ENCODE results near the gene DZANK1.
A peak's percentile ranks its signal among the peaks of the same experiment; 100 is the strongest.
"Not testable (repeated sequence)": the region's sequence is repeated elsewhere in the genome, so short reads cannot be mapped to it uniquely, and the experiment has no call there.

Gene DZANK1

GRCh38 chr20:18466894-18467730, at the start of gene DZANK1, which contains the start of gene POLR3F:
Gene DZANK1, minus strand, starts transcription at chr20:18467030. Its CDS starts 1,672 bp downstream, at chr20:18465358.
Gene POLR3F, plus strand, starts transcription at chr20:18467390. Its CDS starts 117 bp downstream, at chr20:18467507.
- DNase-seq = peak; percentile 92 to 93

- DNase-seq = no peak
These were observed 49.1 kb upstream of the DZANK1 start for GRCh38 chr20:18515973-18516372.

- DNase-seq = no peak
These were observed 47.3 kb upstream of the DZANK1 start for GRCh38 chr20:18514127-18514526.

GRCh38 chr20:18513208-18513607, 46.4 kb upstream of the DZANK1 start:
- no peak for DNase-seq

- no peak for DNase-seq
These were observed 44.7 kb upstream of the DZANK1 start for GRCh38 chr20:18511571-18511970.

- peak; percentile 95 to 98 for DNase-seq
These were observed 40.7 kb upstream of the DZANK1 start, which contains the start of gene SEC23B for GRCh38 chr20:18507218-18508191. Gene SEC23B, plus strand, starts transcription at chr20:18507940. Its CDS starts 2,896 bp downstream, at chr20:18510836.

GRCh38 chr20:18506744-18507143, 39.9 kb upstream of the DZANK1 start:
- no peak for DNase-seq

GRCh38 chr20:18504479-18505060, 37.7 kb upstream of the DZANK1 start:
- no peak for DNase-seq

- DNase-seq = not testable (repeated sequence)
These were observed 34.8 kb upstream of the DZANK1 start for GRCh38 chr20:18501672-18502071.

GRCh38 chr20:18497603-18498002, 30.8 kb upstream of the DZANK1 start:
- DNase-seq = no peak

GRCh38 chr20:18496740-18497592, 30.1 kb upstream of the DZANK1 start, which contains the start of gene RBBP9:
Gene RBBP9, minus strand, starts transcription at chr20:18497225. Its CDS starts 58 bp downstream, at chr20:18497167.
- peak; percentile 68 to 75 for DNase-seq

GRCh38 chr20:18496042-18496441, 29.2 kb upstream of the DZANK1 start:
- no peak for DNase-seq

- DNase-seq = no peak
These were observed 21.5 kb upstream of the DZANK1 start for GRCh38 chr20:18488301-18488700.

GRCh38 chr20:18481596-18481995, 14.8 kb upstream of the DZANK1 start:
- no peak for DNase-seq

- DNase-seq = no peak
These were observed 11.0 kb upstream of the DZANK1 start for GRCh38 chr20:18477821-18478220.

GRCh38 chr20:18477218-18477617, 10.4 kb upstream of the DZANK1 start:
- no peak for DNase-seq

GRCh38 chr20:18466574-18466893, 296 bp downstream of the DZANK1 start:
- no peak for DNase-seq

GRCh38 chr20:18465536-18466200, 1.2 kb downstream of the DZANK1 start:
- DNase-seq = no peak

- no peak for DNase-seq
These were observed 10.2 kb downstream of the DZANK1 start for GRCh38 chr20:18456600-18456999.

- DNase-seq = no peak
These were observed 22.9 kb downstream of the DZANK1 start for GRCh38 chr20:18443886-18444285.

GRCh38 chr20:18440403-18440802, 26.4 kb downstream of the DZANK1 start:
- DNase-seq = no peak

Data from stimulated activated CD4-positive, alpha-beta T cell treated with anti-CD3 and anti-CD28 coated beads, Interleukin-4, amount 100 ng/mL, for 4 hours (primary cell).